Peyer's patch (tissue), 4 donors: ENCODE results near the gene POLR1A. TPM values are rescaled to one million over a fixed set of nuclear protein-coding genes. Genes with fewer than 3 reads are reported as not detected.

Experiments used
- DNase-seq, 3 donors: peaks; one replicate each; pipeline ENCODE4 v3.0.0-alpha.2; 2017 to 2019
- H3K27ac ChIP-seq, 4 donors: fragments of 200-600 bp; sonication (generic); one replicate each; pipeline ENCODE4 v1.5.1; 2016 to 2019
- H3K27me3 ChIP-seq, 2 donors: fragments of 200-600 bp; sonication (generic); one replicate each; pipeline ENCODE4 v1.5.1; 2019
- H3K36me3 ChIP-seq, 3 donors: fragments of 200-600 bp; sonication (generic); one replicate each; pipeline ENCODE4 v1.5.1; 2016 to 2019
- H3K4me1 ChIP-seq, 4 donors: fragments of 200-600 bp; sonication (generic); one replicate each; pipeline ENCODE4 v1.5.1; 2016 to 2019
- H3K4me3 ChIP-seq, 4 donors: fragments of 200-600 bp; sonication (generic); 1 replicate in 3 of 4; 2 replicates in 1 of 4; pipeline ENCODE4 v1.5.1; 2016 to 2019; ENCODE audit warnings: mild to moderate bottlenecking in 1 of 4
- H3K9me3 ChIP-seq, 4 donors: fragments of 200-600 bp; sonication (generic); one replicate each; pipeline ENCODE4 v1.5.1; 2016 to 2019; ENCODE audit warnings: mild to moderate bottlenecking in 1 of 4
- CTCF ChIP-seq, 6 experiments: fragments of 450-650 bp in 4 of 6; fragments of 200-600 bp in 2 of 6; sonication (generic) in 1 of 6; IDR thresholded peaks; one replicate each; pipeline ENCODE4 v1.5.1; 2017 to 2019; ENCODE audit warnings: antibody characterized with exemption in 6 of 6, mild to moderate bottlenecking in 3 of 6, moderate library complexity in 1 of 6
- POLR2A ChIP-seq, 2 donors: fragments of 450-650 bp; IDR thresholded peaks; one replicate each; pipeline ENCODE4 v1.5.1; 2017; ENCODE audit warnings: antibody characterized with exemption in 2 of 2, mild to moderate bottlenecking in 2 of 2, moderate library complexity in 2 of 2
- total RNA-seq, 4 donors: library from RNA; depleted of rRNA; stranded (reverse); fragments of >200 nt; gene quantifications; one replicate each; pipeline ENCODE4 v1.1.0, GENCODE V29; 2016

POLR1A gene
- total RNA-seq, 4 donors from 2014 or later, result 9.1 to 27.2 (median 15.4) TPM

- H3K4me1 ChIP-seq, result no peaks in the 10 kb centered on the region
Measured at GRCh38 chr2:86052265-86052664, 53.4 kb downstream of the POLR1A start.

GRCh38 chr2:86050301-86050700 is 55.4 kb downstream of the POLR1A start:
- H3K4me1 ChIP-seq, result no peaks in the 10 kb centered on the region
- no peaks in the 10 kb centered on the region for H3K9me3 ChIP-seq
- no peak for TF ChIP-seq CTCF (IDR thresholded peaks at IDR 0.05)
- TF ChIP-seq POLR2A (IDR thresholded peaks at IDR 0.05), result no peak
- no peaks in the 10 kb centered on the region for H3K27me3 ChIP-seq
- peaks cover 0 to 68% (median 0%) of the 10 kb centered on the region in 3 donors for H3K36me3 ChIP-seq
- no peak overlapping the region for H3K4me3 ChIP-seq
- no peak for DNase-seq
- H3K27ac ChIP-seq, result no peak overlapping the region

More at GRCh38 chr2:86052265-86052664, 53.4 kb downstream of the POLR1A start:
- TF ChIP-seq POLR2A (IDR thresholded peaks at IDR 0.05) (no peak), CTCF (IDR thresholded peaks at IDR 0.05) (no peak)
- no peaks in the 10 kb centered on the region for H3K9me3 ChIP-seq
- peaks cover 0 to 50% (median 0%) of the 10 kb centered on the region in 3 donors for H3K36me3 ChIP-seq
- no peaks in the 10 kb centered on the region for H3K27me3 ChIP-seq
- no peak for DNase-seq
- H3K4me3 ChIP-seq, result no peak overlapping the region
- H3K27ac ChIP-seq, result no peak overlapping the region

- no peak for TF ChIP-seq CTCF (IDR thresholded peaks at IDR 0.05)
- TF ChIP-seq POLR2A (IDR thresholded peaks at IDR 0.05), result no peak
- no peak overlapping the region for H3K4me3 ChIP-seq
- H3K9me3 ChIP-seq, result no peaks in the 10 kb centered on the region
- H3K36me3 ChIP-seq, result peaks cover 0 to 75% (median 0%) of the 10 kb centered on the region in 3 donors
- no peaks in the 10 kb centered on the region for H3K4me1 ChIP-seq
- H3K27ac ChIP-seq, result no peak overlapping the region
- DNase-seq, result no peak
- no peaks in the 10 kb centered on the region for H3K27me3 ChIP-seq
Measured at GRCh38 chr2:86049529-86049928, 56.2 kb downstream of the POLR1A start.

- Histone ChIP-seq H3K27ac (no peak overlapping the region), H3K36me3 (peaks cover 0 to 79% (median 0%) of the 10 kb centered on the region in 3 donors)
Measured at GRCh38 chr2:86048888-86049287, 56.8 kb downstream of the POLR1A start.

GRCh38 chr2:86048383-86048701 is 57.3 kb downstream of the POLR1A start:
- TF ChIP-seq POLR2A (IDR thresholded peaks at IDR 0.05) (no peak), CTCF (IDR thresholded peaks at IDR 0.05) (no peak)
- H3K9me3 ChIP-seq, result no peaks in the 10 kb centered on the region
- no peaks in the 10 kb centered on the region for H3K4me1 ChIP-seq
- H3K4me3 ChIP-seq, result no peak overlapping the region
- H3K27ac ChIP-seq, result no peak overlapping the region
- DNase-seq, result no peak
- H3K36me3 ChIP-seq, result peaks cover 0 to 78% (median 0%) of the 10 kb centered on the region in 3 donors
- no peaks in the 10 kb centered on the region for H3K27me3 ChIP-seq

More at GRCh38 chr2:86048888-86049287, 56.8 kb downstream of the POLR1A start:
- no peaks in the 10 kb centered on the region for H3K4me1 ChIP-seq
- no peak overlapping the region for H3K4me3 ChIP-seq
- TF ChIP-seq CTCF (IDR thresholded peaks at IDR 0.05) (no peak), POLR2A (IDR thresholded peaks at IDR 0.05) (no peak)
- H3K9me3 ChIP-seq, result no peaks in the 10 kb centered on the region
- DNase-seq, result no peak
- no peaks in the 10 kb centered on the region for H3K27me3 ChIP-seq
